HT1080 (cell line): Measurements from ENCODE around the gene PROM2. TPM values are rescaled to one million over a fixed set of nuclear protein-coding genes. Genes with fewer than 3 reads are reported as not detected.

Source experiments
- DNase-seq: peaks from one replicate; pipeline ENCODE4 v3.0.0-alpha.2; 2015; ENCODE audit warnings: low read depth
- total RNA-seq: library from RNA; depleted of rRNA; stranded (reverse); fragments of >200 nt; shearing (Covaris generic); gene quantifications from 2 replicates; pipeline ENCODE4 v1.2.3, GENCODE V29; 2014

PROM2 gene
- total RNA-seq, 1 experiment from 2014 or later, result not detected

DNA sequence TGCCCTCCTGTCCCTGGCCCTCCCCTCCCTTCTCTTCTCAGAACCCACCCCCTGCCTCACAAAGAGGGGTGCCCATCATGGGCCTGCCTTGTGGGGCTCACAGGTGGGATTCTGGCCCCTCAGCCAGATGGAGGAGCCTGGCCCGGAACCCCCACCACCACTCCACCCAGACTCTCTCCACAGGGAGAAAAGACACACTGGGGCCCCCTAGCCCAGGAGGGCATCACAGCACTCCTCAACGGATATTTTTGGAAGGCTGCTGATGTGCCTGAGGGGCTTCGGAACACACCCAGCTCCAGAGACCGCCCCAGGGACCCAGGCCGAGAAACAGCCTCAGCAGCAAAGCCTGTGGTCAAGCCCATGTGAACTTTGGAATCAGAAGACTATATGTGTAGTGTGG is 32.8 kb downstream of the PROM2 start:
- no peak for DNase-seq

DNA sequence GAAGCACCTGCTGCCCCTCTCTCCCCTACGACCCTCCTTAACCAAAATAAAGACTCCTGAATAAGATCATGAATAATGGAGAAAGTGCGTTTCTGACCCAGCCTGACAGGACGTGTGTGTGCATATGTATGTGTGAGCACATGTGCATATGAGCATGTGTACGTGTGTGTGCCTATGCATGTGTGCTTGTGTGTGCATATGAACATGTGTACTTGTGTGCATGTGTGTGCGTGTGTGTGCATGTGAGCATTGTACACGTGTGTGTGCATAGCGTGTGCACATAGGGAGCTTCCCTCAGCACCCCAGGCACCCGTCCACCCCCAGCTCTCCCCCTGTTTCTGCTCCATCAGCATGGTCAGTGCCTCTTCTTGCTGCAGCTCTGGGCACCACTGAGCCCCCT is 33.6 kb downstream of the PROM2 start:
- DNase-seq, result no peak

DNA sequence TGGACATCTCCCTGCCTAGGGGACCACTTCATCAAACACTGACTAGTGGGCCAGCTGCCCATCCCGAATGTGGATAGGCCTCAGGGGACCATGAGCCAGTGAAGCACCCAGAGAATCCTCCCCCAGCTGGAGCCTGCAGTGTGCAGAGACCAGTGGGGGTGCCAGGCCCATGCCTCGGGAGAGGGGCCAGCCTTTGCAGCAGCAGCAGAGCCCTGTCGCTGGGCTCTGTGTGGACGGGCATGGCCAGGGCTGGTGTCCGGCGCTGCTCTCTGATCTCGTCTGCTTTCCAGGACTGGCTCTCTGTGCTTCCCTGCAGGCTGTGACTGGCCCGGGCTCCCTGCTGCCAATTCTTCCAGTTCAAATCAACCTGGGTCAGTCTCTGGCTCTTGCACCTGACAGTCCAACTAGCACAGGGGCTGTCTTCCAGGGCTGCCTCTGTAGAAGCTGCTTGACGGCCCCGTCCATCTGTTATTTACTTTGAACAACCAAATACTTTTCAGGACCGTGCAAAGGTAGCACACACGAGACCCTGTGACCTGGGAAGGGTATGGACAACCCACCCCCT is 34.3 kb downstream of the PROM2 start:
- DNase-seq, result no peak

DNA sequence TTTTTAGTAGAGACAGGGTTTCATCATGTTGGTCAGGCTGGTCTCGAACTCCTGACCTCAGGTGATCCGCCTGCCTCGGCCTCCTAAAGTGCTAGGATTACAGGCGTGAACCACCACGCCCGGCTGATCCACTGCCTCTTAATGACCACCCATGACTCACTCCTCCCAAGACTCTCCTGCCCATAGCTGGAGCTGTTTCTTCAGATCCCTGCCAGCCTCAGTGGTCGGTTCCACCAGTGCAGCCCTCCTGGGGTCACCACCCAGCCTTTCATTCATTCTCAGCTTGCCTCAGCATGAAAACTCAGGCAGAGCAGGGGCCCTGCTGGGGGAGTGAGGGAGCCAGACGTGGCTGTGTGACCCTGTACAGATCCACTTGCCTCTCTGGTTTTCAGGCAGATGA is 35.4 kb downstream of the PROM2 start:
- no peak for DNase-seq

DNA sequence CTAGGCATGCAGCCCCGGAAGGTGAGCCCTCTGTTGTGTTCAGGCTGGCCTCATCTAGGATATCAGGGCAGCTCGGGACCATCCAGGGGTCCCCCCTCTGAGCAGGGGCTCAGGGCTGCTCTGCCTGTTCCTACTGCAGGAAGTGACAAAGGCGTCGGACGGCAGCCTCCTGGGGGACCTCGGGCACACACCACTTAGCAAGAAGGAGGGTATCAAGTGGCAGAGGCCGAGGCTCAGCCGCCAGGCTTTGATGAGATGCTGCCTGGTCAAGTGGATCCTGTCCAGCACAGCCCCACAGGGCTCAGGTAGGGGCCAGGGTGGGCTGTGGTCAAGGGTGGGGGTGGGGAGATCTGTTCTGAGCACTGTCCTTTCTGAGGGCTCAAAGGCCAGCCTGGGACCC is 36.0 kb downstream of the PROM2 start:
- DNase-seq, result no peak

DNA sequence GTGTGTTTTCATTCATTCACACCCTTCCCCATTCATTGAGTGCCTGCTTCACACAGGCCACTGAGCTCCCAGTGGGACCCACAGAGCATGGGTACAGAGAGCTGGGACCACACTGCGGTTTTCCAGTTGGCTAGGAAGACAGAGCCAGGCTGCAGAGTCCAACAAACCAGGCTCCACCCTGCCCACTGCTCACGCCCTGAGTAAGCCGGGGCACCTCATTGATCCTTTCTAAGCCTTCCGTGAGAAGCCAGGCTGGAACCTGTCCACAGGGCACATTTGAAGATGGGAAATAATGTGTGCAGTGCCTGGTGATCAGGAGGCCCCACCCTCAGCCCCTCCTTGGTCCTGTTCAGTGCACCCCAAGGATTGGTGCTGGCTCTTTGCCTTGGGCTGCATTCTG is 36.4 kb downstream of the PROM2 start:
- DNase-seq, result no peak

DNA sequence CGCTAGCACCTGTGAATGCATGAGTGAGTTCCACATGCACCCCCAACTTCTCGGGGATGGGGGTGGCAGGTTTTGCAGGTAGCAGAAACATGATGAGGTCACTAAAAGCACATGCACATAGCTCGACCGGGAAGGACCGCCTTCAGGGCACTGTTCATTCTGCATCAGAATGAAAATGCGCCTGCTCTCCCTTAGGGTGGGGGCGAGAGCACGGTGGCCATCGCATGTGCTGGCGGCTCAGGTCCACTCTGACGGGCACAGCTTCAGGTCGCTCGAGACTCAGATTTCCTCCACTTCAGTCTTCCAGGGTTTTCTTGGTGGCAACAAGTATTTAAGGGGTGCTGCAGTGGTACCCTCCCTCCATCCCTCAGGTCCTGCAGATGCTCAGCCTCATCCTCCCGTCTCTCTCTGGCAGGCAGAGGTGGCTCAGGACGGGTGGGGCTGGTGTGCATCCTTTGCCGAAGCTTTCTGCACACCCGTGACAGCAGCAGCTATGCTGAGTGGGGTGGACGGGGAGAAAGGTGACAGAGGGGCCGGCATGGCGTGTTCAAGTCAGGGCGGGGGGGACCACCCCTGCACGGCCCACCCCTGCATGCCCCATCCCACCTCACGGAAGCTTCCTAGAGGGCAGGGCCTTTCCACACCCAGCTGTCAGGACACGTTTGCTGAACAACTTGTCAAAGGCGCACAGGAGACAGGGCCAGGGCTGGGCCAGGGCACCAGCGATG is 37.7 kb downstream of the PROM2 start:
- no peak for DNase-seq

DNA sequence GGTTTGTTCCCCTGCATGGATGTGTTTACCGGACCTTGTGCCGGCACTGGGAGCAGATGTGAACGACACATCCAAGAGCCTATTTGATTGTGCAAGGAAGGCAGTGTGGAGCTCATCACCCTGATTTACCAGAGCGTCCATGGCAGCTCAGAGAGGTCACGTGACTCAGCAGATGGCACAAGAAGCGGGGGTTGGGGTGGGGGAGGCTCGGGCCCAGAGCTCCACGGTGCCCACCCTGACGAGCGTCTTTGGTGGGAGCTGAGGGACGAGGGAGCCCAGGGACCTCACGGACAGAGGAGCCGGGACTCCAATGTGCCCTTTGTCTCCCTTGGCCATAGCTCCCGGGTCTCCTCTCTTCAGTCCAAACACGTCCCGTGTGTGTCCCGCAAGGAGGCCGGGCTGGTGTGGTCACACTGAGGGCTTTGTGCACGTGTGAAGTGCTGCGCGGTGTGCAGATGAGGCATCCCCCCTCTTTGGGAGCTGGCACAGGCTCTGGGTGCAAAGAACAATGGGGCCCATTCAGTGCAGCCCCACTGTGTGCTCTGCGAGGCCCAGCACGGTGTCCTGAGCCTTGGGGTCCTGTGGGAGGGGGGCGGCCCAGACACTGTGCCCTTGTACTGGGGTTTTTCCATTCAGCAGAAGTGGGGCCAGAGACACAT is 38.4 kb downstream of the PROM2 start:
- DNase-seq, result no peak

DNA sequence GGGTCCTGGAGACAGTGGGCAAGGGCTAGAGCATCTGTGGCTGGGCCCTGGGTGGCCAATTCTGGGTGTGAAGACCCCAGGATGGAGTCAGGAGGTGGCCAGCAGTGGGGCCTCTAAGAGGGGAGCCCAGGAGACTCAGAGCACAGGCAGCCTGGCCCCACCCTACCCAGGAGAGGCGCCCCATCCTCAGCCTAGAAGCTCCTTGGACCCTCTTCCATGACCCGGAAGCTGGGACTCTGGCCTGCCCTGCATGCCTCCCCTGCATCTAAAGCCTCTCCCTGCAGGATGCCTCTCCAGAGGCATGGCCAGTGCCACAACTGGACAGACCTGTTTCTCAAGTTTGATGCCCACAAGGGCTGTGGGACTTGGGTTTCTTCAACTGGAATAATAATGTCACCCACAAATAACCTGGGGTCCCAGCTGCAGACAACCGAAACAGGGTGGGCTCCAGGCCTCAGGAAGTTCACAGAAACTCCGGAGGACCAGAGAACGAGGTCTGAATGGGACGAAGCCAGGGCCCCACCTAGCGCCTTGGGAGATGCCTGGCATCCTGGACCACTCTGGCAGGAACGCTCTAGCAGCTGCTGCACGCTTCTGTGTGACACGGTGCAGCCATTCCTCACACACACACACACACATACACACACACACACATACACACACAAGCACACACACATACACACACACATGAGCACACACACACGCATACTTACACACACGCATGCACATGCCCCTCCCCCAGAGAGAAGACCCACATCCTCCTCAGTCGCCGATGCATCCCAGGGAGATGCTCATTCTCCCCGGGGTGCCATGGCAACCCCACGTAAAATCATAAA is 39.3 kb downstream of the PROM2 start:
- DNase-seq, result no peak

DNA sequence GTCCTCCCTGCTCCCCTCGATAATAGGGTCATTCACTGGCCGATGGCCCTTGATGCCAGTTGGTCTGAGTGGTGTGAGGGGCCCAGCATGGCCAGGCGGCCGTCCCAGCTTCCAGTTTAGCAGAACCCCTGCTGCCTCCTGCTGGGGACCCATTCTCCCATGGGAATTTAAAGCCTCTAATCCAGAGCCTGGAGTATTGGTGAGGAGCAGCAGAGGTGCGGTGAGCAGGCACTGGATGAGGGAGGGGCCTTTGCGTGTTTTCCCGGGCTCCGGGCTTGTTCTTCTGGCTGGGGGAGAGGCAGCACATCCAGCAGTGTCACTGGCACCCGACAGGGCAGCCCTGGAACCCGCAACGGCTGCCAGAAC is 40.3 kb downstream of the PROM2 start:
- no peak for DNase-seq

DNA sequence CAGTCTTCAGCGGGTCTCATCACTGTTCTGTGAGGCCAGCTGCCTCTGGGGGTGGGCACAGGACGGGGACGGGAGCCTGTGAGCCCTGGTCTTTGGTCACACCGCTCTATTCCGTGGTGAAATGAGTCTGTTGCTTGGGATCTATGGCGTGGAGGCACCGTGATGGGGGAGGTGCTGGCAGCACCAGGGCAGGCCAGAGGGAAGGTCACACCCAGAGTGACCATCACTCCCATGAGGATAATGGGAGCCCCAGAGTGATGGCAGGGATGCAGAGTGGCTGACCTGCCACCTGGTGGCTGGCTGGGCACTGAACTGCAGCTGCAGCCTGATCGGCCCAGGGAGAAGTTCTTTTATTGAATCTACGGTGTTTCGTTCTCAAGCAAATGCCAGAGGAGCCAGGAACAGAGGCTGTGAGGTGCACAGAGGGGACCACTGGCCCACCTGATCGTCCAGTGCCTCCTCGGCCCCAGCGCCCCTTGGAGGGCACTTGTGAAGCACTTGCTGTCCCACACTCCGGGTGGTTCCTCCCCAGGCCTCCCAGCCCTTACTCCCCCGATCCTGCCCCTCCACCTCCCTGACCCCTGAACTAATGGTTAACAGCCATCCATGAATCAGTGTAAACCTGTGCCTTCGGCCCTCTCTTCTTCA is 40.8 kb downstream of the PROM2 start:
- peak; percentile 40 for DNase-seq

DNA sequence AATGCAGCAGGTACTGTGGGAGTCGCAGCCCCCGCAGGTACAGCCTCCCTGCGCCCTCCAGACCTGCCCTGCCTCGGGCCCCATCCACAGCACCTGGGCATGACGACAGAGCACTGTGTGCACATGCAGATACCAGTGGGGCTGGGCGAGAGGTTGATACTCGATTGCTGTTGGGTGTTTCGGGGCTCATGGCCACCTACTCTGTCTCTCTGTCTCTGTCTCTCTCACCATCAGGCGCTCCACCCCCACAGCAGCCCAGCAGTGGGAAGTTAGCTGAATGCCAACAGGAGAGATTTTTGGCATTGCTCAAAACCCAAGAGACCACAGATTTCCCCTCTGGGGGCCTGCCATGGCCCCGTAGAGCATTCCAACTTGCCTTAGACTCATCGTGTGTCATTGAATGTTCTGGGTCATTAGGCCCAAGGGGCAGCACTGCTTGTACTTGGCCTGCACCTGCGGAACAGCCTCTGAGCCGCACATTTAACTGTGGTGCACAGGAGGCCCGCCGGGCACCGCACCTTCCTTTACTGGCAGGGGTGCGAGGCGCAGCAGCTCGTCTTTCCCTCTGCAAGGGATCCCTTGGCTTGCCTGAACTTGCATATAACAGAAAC is 41.7 kb downstream of the PROM2 start:
- peak; percentile 83 for DNase-seq

DNA sequence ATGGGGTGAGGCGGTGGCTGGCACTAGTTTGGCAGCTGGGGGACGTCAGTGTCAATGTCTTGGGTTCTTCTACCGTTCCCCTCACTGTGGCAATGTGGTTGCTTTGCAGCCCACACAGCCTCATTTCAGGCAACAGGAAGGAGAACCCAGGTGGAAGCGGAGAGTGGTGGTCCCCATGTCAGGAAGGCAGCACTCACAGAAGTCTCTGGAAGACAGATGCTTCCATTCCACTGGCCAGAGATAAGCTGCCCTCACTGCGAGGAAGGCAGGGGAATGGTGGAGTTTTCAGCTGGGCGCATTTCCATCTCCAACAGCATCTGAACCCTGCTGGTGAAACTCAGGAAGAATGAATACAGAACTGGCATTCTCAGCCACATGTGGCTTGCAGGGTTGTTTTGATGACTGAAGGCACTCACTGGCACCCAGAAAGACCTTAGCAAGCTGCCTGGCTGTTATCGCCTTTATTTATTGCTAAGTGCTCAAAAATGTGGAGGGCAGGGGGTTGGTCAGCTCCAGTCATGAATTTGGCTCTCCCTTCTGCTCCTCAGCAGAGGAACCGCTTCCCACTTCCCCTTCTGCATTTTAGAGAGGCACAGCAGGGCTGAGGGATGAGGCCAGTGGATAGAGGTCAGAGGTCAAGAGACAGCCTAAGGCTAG is 42.3 kb downstream of the PROM2 start:
- DNase-seq, result peak; percentile 68

DNA sequence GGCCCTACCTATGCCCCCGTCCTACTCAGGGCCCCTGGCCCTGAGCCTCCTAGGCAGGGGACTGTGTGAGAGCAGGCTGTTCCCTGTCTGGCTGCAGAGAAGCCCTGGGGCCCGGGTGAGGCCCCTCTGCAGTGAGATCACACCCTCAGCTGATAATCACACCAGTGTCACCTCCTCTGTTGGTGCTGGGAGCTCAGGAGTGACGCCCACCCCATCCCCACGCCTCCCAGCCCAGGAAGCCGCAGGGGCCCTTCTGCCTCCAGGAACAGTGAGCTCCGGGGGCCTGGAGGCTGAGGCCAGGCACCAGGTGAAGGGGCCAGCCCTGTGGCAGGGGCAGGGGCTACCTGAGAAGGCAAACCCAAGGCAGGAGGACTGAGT is 42.9 kb downstream of the PROM2 start:
- no peak for DNase-seq

DNA sequence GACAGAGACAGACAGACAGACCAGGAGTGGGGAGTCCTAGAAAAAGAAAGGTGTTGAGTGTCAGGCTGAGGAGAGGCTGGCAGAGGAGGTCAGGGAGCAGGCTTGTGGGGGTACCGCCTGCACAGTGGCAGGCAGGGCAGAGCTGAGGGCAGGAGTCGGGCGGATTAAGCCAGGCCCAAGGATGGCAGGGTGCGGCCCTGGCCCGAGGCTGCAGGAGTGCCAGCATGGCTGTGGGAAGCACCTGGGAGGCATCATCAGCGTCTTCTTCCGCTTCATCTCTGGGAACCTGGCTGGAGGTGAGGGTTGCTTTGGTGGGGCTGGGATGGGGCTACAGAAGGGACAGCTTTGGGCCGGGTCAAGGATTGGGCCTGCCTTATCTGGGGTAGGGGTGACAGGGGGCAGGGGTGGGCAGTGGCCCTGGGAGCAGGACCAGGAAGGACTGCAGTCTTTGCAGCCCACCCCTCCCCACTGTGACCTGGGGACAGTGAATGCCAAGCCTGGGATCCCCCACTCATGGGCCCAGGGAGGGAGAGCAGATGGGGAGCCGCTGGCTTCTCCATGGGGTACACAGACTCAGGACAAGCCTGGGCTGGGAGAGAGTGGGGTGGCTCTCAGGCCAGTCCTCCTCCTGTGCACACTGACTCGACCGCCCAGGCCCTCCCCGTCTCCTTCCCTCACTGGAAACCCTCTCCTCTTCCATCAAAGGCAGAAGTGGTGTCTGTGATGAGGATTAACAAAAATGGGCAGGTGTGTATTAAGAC is 43.6 kb downstream of the PROM2 start:
- DNase-seq, result no peak

DNA sequence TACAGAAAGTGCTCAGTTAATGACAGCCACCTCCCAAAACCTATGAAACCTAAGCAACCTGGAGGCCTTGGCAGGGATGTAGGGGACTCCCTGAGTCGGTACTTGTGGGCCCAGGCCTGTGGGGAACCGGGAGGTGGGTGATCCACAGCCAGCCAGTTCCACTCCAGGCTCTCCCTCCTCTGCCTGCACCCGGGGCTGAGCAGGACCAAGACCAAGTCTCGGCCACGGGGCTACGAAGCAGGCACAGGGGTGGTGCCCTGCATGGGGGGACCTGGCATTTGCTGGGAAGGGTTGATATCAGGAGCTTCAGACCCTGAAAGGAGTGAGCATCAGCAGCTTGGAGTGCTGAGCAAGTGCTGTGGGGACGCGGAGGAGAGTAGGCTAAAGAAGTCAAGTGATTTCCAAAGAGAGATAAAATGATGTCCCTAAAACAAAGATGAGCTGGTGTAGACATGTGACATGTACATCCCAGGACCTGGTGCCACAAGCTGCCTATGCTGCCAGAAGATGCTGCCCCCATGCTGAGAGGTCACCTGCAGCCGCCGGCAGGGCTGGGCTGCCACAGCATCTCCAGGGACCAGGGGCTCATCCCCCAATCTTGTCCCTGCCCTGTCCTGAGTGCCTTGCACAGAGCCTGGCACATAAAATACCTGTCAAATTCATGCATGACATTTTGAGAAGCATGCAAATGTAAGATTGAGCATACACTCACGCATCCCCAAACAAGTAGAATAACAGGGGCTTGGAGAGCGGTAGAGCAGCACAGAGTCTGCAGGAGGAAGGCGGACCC is 44.4 kb downstream of the PROM2 start:
- no peak for DNase-seq

DNA sequence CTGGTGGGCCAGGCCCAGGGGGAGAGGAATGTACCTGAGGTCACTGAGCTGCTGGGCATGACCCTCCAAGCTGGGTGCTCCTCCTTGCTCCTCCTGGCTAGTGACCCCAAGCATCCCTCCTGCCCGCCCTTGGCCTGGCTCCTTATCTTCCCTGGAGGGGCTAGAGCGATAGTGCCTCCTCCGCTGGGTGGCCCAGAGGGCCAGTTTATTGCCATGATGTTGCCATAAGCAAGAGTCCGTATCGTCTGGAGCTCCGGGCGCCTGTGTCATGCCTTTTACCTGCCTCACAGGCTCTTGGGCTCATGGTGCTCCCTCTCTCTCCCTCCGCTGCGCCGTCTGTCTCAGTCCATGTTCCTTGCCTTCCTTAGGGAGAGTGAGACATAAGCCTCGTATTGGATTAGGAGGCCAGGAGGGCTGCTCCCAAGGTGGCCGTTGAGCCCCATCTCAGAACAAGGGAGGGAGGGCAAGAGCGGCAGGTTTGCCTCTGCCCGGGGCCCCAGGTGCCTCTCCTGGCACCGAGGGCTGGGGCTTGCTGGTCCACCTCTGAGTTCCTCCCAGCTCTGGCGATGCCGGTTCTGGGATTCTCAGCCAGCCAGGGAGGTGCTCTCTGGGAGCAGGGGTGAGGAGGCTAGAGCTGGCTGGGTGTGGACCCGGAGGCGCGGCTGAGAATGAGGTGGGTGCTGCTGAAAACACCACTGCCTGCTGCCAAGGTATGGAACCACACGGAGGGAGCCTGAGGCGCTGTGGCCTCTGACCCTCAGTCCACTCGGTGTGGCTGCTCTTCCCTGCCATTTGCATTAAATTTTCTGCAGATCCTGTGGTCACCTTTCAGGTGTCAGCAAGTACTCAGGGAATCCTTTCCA is 45.5 kb downstream of the PROM2 start:
- no peak for DNase-seq

DNA sequence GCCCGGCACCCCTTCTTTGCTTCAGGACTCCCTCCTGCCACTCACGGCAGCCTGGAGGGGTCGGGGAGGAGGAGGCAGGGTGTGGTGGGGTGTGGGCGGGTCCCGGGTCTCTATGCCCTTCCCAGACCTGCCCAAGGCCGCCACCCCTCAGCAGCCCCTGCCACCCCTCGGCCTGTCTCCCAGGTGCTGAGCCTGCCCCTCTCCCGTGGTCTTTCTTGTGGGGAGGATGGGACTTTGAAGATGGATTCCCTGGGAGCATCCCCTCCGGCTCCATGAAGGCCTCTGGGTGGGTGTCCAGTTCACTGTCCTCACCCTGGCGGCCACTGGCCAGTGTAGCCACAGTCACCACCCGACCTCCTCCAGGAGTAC is 46.1 kb downstream of the PROM2 start:
- no peak for DNase-seq
